Naive thymus-derived CD4-positive, alpha-beta T cell (primary cell): ENCODE data around the gene TDRD6. TPM values are rescaled to one million over a fixed set of nuclear protein-coding genes. Genes with fewer than 3 reads are reported as not detected.
"Not testable (repeated sequence)": the region's sequence is repeated elsewhere in the genome, so short reads cannot be mapped to it uniquely, and the experiment has no call there.

Experiments used
- ATAC-seq: fragments of 150-1000 bp; cut with Tn5 transposase; 2 replicates; pipeline ENCODE4 v1.10.0; 2021; ENCODE audit warnings: mild to moderate bottlenecking, moderate library complexity
- CTCF ChIA-PET: fragments of 350-600 bp; sonication (Branson Sonifier 250); formaldehyde crosslinking; loops from one replicate; lab custom pipeline; 2021; ENCODE audit warnings: antibody characterized with exemption; lab: Charles Lee
- POLR2A ChIA-PET: fragments of 350-600 bp; sonication (Branson Sonifier 250); formaldehyde crosslinking; loops from one replicate; lab custom pipeline; 2021; ENCODE audit warnings: antibody characterized with exemption, inconsistent platforms; lab: Charles Lee
- DNase-seq, 9 donors: peaks; one replicate each; pipeline versions ENCODE4 v3.0.0 to v3.0.0-alpha.2; 2020 to 2022; ENCODE audit warnings: mixed read lengths in 1 of 9
- H3K27ac ChIP-seq: one replicate; pipeline ENCODE4 v1.7.0; 2013; ENCODE audit warnings: mild to moderate bottlenecking, low read depth, low read length, moderate library complexity
- H3K27me3 ChIP-seq, 2 donors: one replicate each; pipeline ENCODE4 v1.7.0; 2013; ENCODE audit warnings: low read length in 2 of 2, mild to moderate bottlenecking in 2 of 2, moderate library complexity in 2 of 2; ENCODE audit not compliant: control insufficient read depth in 2 of 2, insufficient read depth in 2 of 2
- H3K36me3 ChIP-seq, 3 experiments: 1 replicate in 2 of 3; 2 replicates in 1 of 3; pipeline ENCODE4 v1.7.0; 2013; ENCODE audit warnings: low read length in 3 of 3, mild to moderate bottlenecking in 3 of 3, moderate library complexity in 1 of 3; ENCODE audit not compliant: insufficient read depth in 3 of 3, control insufficient read depth in 2 of 3
- H3K4me1 ChIP-seq, 2 donors: one replicate each; pipeline ENCODE4 v1.7.0; 2013; ENCODE audit warnings: low read length in 2 of 2, mild to moderate bottlenecking in 2 of 2, moderate library complexity in 1 of 2; ENCODE audit not compliant: control insufficient read depth in 2 of 2, insufficient read depth in 2 of 2
- H3K4me3 ChIP-seq: 2 replicates; pipeline ENCODE4 v1.7.0; 2013; ENCODE audit warnings: mild to moderate bottlenecking, low read length
- H3K9me3 ChIP-seq, 3 experiments: 1 replicate in 2 of 3; 2 replicates in 1 of 3; pipeline ENCODE4 v1.7.0; 2013; ENCODE audit warnings: low read length in 3 of 3; ENCODE audit not compliant: control insufficient read depth in 2 of 3
- H3K27ac Mint-ChIP-seq, 9 donors: one replicate each; pipeline ENCODE4 v1.8.0; 2020 to 2022; ENCODE audit warnings: mixed read lengths in 9 of 9, mild to moderate bottlenecking in 8 of 9, moderate library complexity in 5 of 9, inconsistent platforms in 2 of 9
- H3K27me3 Mint-ChIP-seq, 5 donors: one replicate each; pipeline ENCODE4 v1.8.0; 2021 to 2022; ENCODE audit warnings: mixed read lengths in 5 of 5, mild to moderate bottlenecking in 1 of 5
- H3K36me3 Mint-ChIP-seq, 5 donors: one replicate each; pipeline ENCODE4 v1.8.0; 2020 to 2022; ENCODE audit warnings: mixed read lengths in 5 of 5, mild to moderate bottlenecking in 3 of 5, inconsistent platforms in 1 of 5
- H3K4me1 Mint-ChIP-seq, 7 donors: one replicate each; pipeline ENCODE4 v1.8.0; 2020 to 2022; ENCODE audit warnings: mixed read lengths in 7 of 7, mild to moderate bottlenecking in 3 of 7, inconsistent platforms in 1 of 7
- H3K4me3 Mint-ChIP-seq, 10 donors: one replicate each; pipeline ENCODE4 v1.8.0; 2020 to 2022; ENCODE audit warnings: mild to moderate bottlenecking in 10 of 10, mixed read lengths in 10 of 10, moderate library complexity in 6 of 10, inconsistent platforms in 2 of 10
- H3K9me3 Mint-ChIP-seq, 11 donors: one replicate each; pipeline ENCODE4 v1.8.0; 2020 to 2022; ENCODE audit warnings: mixed read lengths in 11 of 11, mild to moderate bottlenecking in 4 of 11, inconsistent platforms in 1 of 11, moderate library complexity in 1 of 11
- intact Hi-C, 2 donors: fragments of 100-400 bp; cut with micrococcal nuclease; formaldehyde crosslinking; loops; one replicate each; pipeline ENCODE4 v1.15.1; 2023
- polyA plus RNA-seq, 2 donors: library from polyadenylated mRNA; unstranded; fragments of 300-500 nt; fragmentation: Illumina TruSeq; gene quantifications; one replicate each; pipeline ENCODE4 v1.2.3, GENCODE V29; 2021
- total RNA-seq, 6 experiments: library from RNA in 5 of 6; stranded (reverse) in 5 of 6; gene quantifications; 1 replicate in 5 of 6; 2 replicates in 1 of 6; pipeline ENCODE4 v1.2.3 and lab custom pipeline; 2021 to 2026

Gene TDRD6
- total RNA-seq (under 1 TPM in 2 of 5 experiments, not detected in 3; 0.03 to 0.11 TPM), polyA plus RNA-seq (not detected), total RNA-seq (lab: John Stamatoyannopoulos, UW) (not detected)

- Histone ChIP-seq H3K4me1 (no peaks in the 10 kb centered on the region), H3K9me3 (no peaks in the 10 kb centered on the region), H3K27ac (no peak within 1 kb of the TSS), H3K4me3 (no peak within 1 kb of the TSS), H3K36me3 (no peaks in the 10 kb centered on the region), H3K27me3 (peaks cover 0 to 5% of the 10 kb centered on the region in 2 donors)
- Mint-ChIP-seq H3K27ac (no peak within 1 kb of the TSS), H3K4me1 (no peaks in the 10 kb centered on the region), H3K9me3 (peaks cover 0 to 3% (median 0%) of the 10 kb centered on the region in 11 donors), H3K36me3 (no peaks in the 10 kb centered on the region), H3K27me3 (peaks cover 5 to 16% (median 7%) of the 10 kb centered on the region in 5 donors), H3K4me3 (no peak within 1 kb of the TSS)
- POLR2A ChIA-PET = no interaction called here
- intact Hi-C loops = no loop called here
- ATAC-seq = no peak
- no peak for DNase-seq
- CTCF ChIA-PET = no interaction called here
These were observed at the start of gene TDRD6 for GRCh38 chr6:46687619-46688097. TDRD6 (plus strand) TSS chr6:46687885; CDS start chr6:46688129, 244 bp downstream.

GRCh38 chr6:46637933-46638332 lies 49.8 kb upstream of the TDRD6 start:
- no peak overlapping the region for H3K4me3 Mint-ChIP-seq
- no peak overlapping the region for H3K27ac Mint-ChIP-seq
- H3K27me3 Mint-ChIP-seq = peaks cover 6 to 20% (median 12%) of the 10 kb centered on the region in 5 donors
- H3K27me3 ChIP-seq = no peaks in the 10 kb centered on the region
- H3K4me1 ChIP-seq = no peaks in the 10 kb centered on the region
- DNase-seq (no peak), ATAC-seq (no peak)
- no peaks in the 10 kb centered on the region for H3K4me1 Mint-ChIP-seq
- no peaks in the 10 kb centered on the region for H3K36me3 ChIP-seq
- no peaks in the 10 kb centered on the region for H3K36me3 Mint-ChIP-seq
- H3K4me3 ChIP-seq = no peak overlapping the region
- intact Hi-C loops = no loop called here
- no peaks in the 10 kb centered on the region for H3K9me3 ChIP-seq
- H3K27ac ChIP-seq = no peak overlapping the region
- ChIA-PET CTCF (no interaction called here), POLR2A (no interaction called here)
- H3K9me3 Mint-ChIP-seq = peaks cover 0 to 2% (median 0%) of the 10 kb centered on the region in 11 donors

- intact Hi-C loops = no loop called here
- H3K4me1 Mint-ChIP-seq = no peaks in the 10 kb centered on the region
- no peaks in the 10 kb centered on the region for H3K27me3 ChIP-seq
- POLR2A ChIA-PET = no interaction called here
- no peaks in the 10 kb centered on the region for H3K36me3 Mint-ChIP-seq
- H3K9me3 ChIP-seq = no peaks in the 10 kb centered on the region
- no peaks in the 10 kb centered on the region for H3K36me3 ChIP-seq
- no peaks in the 10 kb centered on the region for H3K4me1 ChIP-seq
- DNase-seq (no peak), ATAC-seq (no peak)
- H3K27me3 Mint-ChIP-seq = peaks cover 6 to 20% (median 13%) of the 10 kb centered on the region in 5 donors
- H3K4me3 ChIP-seq = no peak overlapping the region
- no peak overlapping the region for H3K4me3 Mint-ChIP-seq
- H3K27ac Mint-ChIP-seq = no peak overlapping the region
- peaks cover 0 to 2% (median 0%) of the 10 kb centered on the region in 11 donors for H3K9me3 Mint-ChIP-seq
- CTCF ChIA-PET = no interaction called here
- H3K27ac ChIP-seq = no peak overlapping the region
These were observed 49.0 kb upstream of the TDRD6 start for GRCh38 chr6:46638650-46639049.

- ATAC-seq = no peak
- Histone ChIP-seq H3K27me3 (no peaks in the 10 kb centered on the region), H3K4me3 (no peak overlapping the region), H3K27ac (no peak overlapping the region), H3K36me3 (no peaks in the 10 kb centered on the region), H3K4me1 (no peaks in the 10 kb centered on the region), H3K9me3 (no peaks in the 10 kb centered on the region)
- ChIA-PET POLR2A (no interaction called here), CTCF (no interaction called here)
- intact Hi-C loops = no loop called here
- H3K4me1 Mint-ChIP-seq = no peaks in the 10 kb centered on the region
- no peak overlapping the region for H3K27ac Mint-ChIP-seq
- peaks cover 0 to 5% (median 0%) of the 10 kb centered on the region in 11 donors for H3K9me3 Mint-ChIP-seq
- no peak for DNase-seq
- H3K4me3 Mint-ChIP-seq = no peak overlapping the region
- H3K36me3 Mint-ChIP-seq = no peaks in the 10 kb centered on the region
- peaks cover 10 to 22% (median 14%) of the 10 kb centered on the region in 5 donors for H3K27me3 Mint-ChIP-seq
These were observed 44.5 kb upstream of the TDRD6 start for GRCh38 chr6:46642928-46643751.

- intact Hi-C loops = no loop called here
- no peaks in the 10 kb centered on the region for H3K36me3 ChIP-seq
- no peaks in the 10 kb centered on the region for H3K9me3 ChIP-seq
- Mint-ChIP-seq H3K4me1 (no peaks in the 10 kb centered on the region), H3K9me3 (peaks cover 0 to 5% (median 0%) of the 10 kb centered on the region in 11 donors), H3K27me3 (peaks cover 10 to 31% (median 15%) of the 10 kb centered on the region in 5 donors), H3K4me3 (no peak overlapping the region), H3K36me3 (no peaks in the 10 kb centered on the region), H3K27ac (no peak overlapping the region)
- ChIA-PET POLR2A (no interaction called here), CTCF (no interaction called here)
- no peak for ATAC-seq
- H3K27me3 ChIP-seq = no peaks in the 10 kb centered on the region
- no peaks in the 10 kb centered on the region for H3K4me1 ChIP-seq
- H3K4me3 ChIP-seq = no peak overlapping the region
- DNase-seq = no peak
- no peak overlapping the region for H3K27ac ChIP-seq
These were observed 42.4 kb upstream of the TDRD6 start for GRCh38 chr6:46645265-46645664.

GRCh38 chr6:46648108-46648507 lies 39.6 kb upstream of the TDRD6 start:
- DNase-seq, CTCF ChIA-PET, H3K4me1 ChIP-seq, ATAC-seq, H3K27ac ChIP-seq, intact Hi-C loops, H3K4me3 ChIP-seq, H3K36me3 ChIP-seq, H3K27ac Mint-ChIP-seq, H3K9me3 Mint-ChIP-seq, H3K27me3 ChIP-seq, H3K4me3 Mint-ChIP-seq, POLR2A ChIA-PET, H3K36me3 Mint-ChIP-seq, H3K9me3 ChIP-seq: not testable (repeated sequence)
- peaks cover 6 to 11% (median 9%) of the 10 kb centered on the region in 7 donors for H3K4me1 Mint-ChIP-seq
- peaks cover 20 to 44% (median 36%) of the 10 kb centered on the region in 5 donors for H3K27me3 Mint-ChIP-seq
